Activated naive CD8-positive, alpha-beta T cell treated with anti-CD3 and anti-CD28 coated beads, Interleukin-2, amount 50 U/mL, for 24 hours (primary cell): ENCODE data around the gene ADCY5.
"Not testable (repeated sequence)": the region's sequence is repeated elsewhere in the genome, so short reads cannot be mapped to it uniquely, and the experiment has no call there.

Experiments used
- ATAC-seq: fragments of 150-1000 bp; cut with Tn5 transposase; one replicate; pipeline ENCODE4 v1.10.0; 2021
- DNase-seq: peaks from one replicate; pipeline ENCODE4 v3.0.0; 2021
- H3K27ac Mint-ChIP-seq: one replicate; pipeline ENCODE4 v1.8.0; 2021; ENCODE audit warnings: mild to moderate bottlenecking, mixed read lengths
- H3K27me3 Mint-ChIP-seq: one replicate; pipeline ENCODE4 v1.8.0; 2021; ENCODE audit warnings: mixed read lengths
- H3K36me3 Mint-ChIP-seq: one replicate; pipeline ENCODE4 v1.8.0; 2021; ENCODE audit warnings: low read depth, mixed read lengths
- H3K4me1 Mint-ChIP-seq: one replicate; pipeline ENCODE4 v1.8.0; 2021; ENCODE audit warnings: mixed read lengths
- H3K4me3 Mint-ChIP-seq: one replicate; pipeline ENCODE4 v1.8.0; 2021; ENCODE audit warnings: mild to moderate bottlenecking, moderate library complexity, mixed read lengths
- H3K9me3 Mint-ChIP-seq: one replicate; pipeline ENCODE4 v1.8.0; 2021; ENCODE audit warnings: mixed read lengths

Gene ADCY5

DNA sequence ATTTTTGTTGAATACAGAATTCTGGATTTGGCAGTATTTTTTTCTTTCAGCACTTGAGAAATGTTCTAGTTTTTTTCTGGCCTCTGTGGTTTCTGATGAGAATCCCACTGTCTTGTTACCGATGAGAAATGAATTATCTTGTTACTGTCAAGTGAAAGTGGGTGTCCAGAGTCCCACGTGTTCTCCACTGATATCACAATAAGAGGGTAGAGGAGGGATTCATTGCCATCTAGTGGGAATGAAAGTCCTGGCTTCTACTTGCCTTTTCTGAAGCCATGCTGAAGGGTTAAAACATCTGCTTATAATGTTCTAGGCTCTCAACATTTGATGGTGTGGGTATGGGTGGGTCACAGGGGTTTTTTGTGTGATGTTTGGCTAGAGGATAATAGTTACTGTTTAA, 181.1 kb downstream of the ADCY5 start:
- ATAC-seq (no peak), DNase-seq (no peak)
- H3K36me3 Mint-ChIP-seq = peaks cover 28% of the 10 kb centered on the region
- H3K27me3 Mint-ChIP-seq = no peaks in the 10 kb centered on the region
- H3K4me3 Mint-ChIP-seq = no peak overlapping the region
- no peak overlapping the region for H3K27ac Mint-ChIP-seq
- H3K9me3 Mint-ChIP-seq = peaks cover 4% of the 10 kb centered on the region
- no peaks in the 10 kb centered on the region for H3K4me1 Mint-ChIP-seq

DNA sequence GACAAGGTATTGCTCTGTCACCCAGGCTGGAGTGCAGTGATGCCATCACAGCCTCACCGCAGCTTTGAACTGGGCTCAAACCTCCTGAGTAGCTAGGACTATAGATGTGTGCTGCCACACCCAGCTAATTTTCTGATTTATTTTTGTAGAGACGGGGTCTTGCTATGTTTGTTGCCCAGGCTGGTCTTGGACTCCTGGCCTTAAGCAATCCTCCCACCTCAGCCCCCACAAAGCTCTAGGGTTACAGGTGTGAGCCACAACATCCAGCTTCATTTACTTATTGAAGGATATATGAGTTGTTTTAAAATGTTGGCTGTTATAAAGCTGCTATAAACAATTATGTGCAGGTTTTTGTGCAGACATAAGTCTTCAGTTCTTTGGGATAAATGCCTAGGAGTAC, 184.9 kb downstream of the ADCY5 start:
- H3K27me3 Mint-ChIP-seq = no peaks in the 10 kb centered on the region
- peaks cover 4% of the 10 kb centered on the region for H3K9me3 Mint-ChIP-seq
- ATAC-seq (no peak), DNase-seq (no peak)
- no peak overlapping the region for H3K27ac Mint-ChIP-seq
- H3K4me1 Mint-ChIP-seq = no peaks in the 10 kb centered on the region
- no peak overlapping the region for H3K4me3 Mint-ChIP-seq
- peaks cover 29% of the 10 kb centered on the region for H3K36me3 Mint-ChIP-seq

DNA sequence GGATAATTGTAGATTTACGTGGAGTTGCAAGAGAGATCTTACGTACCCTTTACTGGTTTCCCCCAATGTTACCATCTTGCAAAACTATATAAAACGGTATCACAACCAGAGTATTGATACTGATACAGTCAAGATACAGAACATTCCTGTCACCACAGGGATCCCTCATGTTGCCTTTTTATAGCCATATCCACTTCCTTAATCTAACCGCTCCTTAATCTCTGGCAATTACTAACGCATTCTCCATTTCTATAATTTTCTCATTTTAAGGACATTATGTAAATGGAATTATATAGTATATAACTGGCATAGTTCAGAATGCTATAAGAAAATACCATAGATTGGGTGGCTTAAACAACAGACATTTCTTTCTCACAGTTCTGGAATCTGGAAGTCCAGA, 186.0 kb downstream of the ADCY5 start:
- Mint-ChIP-seq H3K27ac (no peak overlapping the region), H3K27me3 (no peaks in the 10 kb centered on the region), H3K9me3 (peaks cover 4% of the 10 kb centered on the region), H3K4me1 (no peaks in the 10 kb centered on the region), H3K36me3 (peaks cover 26% of the 10 kb centered on the region), H3K4me3 (no peak overlapping the region)
- no peak for DNase-seq
- ATAC-seq = no peak

DNA sequence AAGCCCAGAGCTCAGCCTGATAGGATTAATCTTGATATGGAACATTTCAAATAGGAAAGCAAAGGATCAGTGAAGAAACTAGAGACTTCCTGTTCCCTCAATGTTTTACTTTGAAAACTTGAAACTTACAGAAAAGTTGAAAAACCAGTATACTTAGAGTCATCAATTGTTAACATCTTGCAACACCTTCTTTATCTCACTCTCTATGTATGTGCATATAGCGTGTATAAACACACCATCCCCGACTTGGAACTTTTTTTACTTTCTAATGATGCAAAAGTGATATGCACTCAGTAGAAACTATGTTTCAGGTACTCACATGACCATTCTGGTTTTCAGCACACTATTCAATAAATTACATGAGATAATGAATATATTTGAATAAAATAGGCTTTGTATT, 186.7 kb downstream of the ADCY5 start:
- H3K36me3 Mint-ChIP-seq = peaks cover 26% of the 10 kb centered on the region
- DNase-seq = no peak
- peaks cover 4% of the 10 kb centered on the region for H3K9me3 Mint-ChIP-seq
- ATAC-seq = no peak
- H3K4me1 Mint-ChIP-seq = no peaks in the 10 kb centered on the region
- no peaks in the 10 kb centered on the region for H3K27me3 Mint-ChIP-seq
- H3K4me3 Mint-ChIP-seq = no peak overlapping the region
- no peak overlapping the region for H3K27ac Mint-ChIP-seq

DNA sequence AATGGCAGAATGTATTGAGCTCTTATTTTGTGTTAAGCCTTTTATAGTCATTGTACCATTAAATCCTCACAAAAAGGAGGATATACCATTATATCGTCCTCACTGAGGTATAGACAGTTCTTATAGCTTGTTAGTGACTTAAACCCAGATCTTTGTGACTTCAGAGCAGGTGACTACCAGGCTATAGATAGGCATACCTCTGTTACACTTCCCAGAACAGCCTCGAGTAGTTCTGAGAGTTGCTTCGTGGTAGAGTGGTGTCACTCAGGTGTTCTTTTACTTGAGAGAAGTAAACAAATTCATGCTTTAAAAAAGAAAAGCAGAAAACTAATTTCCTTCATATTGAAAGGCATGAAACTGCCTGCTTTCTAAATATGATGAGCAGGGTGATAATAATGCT, 187.2 kb downstream of the ADCY5 start:
- Mint-ChIP-seq H3K4me3 (no peak overlapping the region), H3K4me1 (no peaks in the 10 kb centered on the region), H3K36me3 (peaks cover 22% of the 10 kb centered on the region), H3K27ac (no peak overlapping the region), H3K9me3 (peaks cover 4% of the 10 kb centered on the region), H3K27me3 (no peaks in the 10 kb centered on the region)
- DNase-seq (no peak), ATAC-seq (no peak)

DNA sequence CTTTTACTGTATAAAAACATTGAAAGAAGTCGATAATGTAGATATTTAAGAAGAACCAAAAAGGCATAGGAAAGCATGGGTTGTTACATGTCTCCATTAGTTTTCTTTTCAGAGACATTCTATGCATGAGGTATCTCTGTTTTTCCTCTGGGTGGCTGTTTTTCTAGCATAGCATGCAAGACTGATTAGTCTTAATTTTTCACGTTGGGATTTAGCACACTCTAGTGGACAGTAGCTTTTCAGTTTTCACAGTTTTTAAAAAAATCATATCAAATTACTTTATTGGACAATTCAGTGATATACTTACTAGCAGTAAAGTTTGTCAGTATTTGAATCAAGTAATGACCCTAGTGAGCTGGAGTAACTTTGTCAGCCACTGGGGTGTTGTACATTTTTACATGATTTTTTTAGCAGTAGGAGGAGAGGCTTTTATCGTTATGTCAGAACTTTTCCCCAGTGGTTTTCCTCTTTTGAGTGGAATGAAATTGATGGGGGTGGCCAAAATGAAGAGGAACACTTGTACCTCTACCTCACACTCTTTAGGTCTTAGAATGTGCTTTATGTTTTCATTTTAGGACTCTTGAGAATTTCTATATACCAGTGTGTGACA, 190.0 kb downstream of the ADCY5 start:
- H3K36me3 Mint-ChIP-seq = peaks cover 2% of the 10 kb centered on the region
- no peak for DNase-seq
- H3K27me3 Mint-ChIP-seq = no peaks in the 10 kb centered on the region
- H3K4me1 Mint-ChIP-seq = no peaks in the 10 kb centered on the region
- no peaks in the 10 kb centered on the region for H3K9me3 Mint-ChIP-seq
- peak; percentile 46 for ATAC-seq
- no peak overlapping the region for H3K4me3 Mint-ChIP-seq
- no peak overlapping the region for H3K27ac Mint-ChIP-seq

DNA sequence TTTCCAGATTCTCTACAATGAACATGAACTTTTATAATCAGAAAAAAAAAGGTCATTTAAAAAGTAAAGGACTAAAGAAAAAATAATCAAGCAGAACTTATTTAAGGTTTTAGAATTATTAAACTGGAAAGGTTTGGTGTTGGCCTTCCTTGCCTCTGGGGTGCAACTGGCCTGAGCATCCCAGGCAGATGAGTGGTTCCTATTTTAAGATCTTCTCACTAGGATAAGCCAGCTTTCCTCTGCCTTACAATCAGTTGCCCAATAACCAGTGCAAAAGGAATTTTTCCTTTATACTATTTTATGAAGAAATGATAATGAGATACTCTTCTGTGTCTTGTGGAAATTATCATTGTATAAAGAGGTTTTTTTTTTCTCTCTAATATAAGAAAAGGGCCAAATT, 190.5 kb downstream of the ADCY5 start:
- Mint-ChIP-seq H3K4me1 (no peaks in the 10 kb centered on the region), H3K9me3 (no peaks in the 10 kb centered on the region), H3K27me3 (no peaks in the 10 kb centered on the region), H3K36me3 (peaks cover 2% of the 10 kb centered on the region), H3K27ac (no peak overlapping the region), H3K4me3 (no peak overlapping the region)
- DNase-seq = no peak
- no peak for ATAC-seq

DNA sequence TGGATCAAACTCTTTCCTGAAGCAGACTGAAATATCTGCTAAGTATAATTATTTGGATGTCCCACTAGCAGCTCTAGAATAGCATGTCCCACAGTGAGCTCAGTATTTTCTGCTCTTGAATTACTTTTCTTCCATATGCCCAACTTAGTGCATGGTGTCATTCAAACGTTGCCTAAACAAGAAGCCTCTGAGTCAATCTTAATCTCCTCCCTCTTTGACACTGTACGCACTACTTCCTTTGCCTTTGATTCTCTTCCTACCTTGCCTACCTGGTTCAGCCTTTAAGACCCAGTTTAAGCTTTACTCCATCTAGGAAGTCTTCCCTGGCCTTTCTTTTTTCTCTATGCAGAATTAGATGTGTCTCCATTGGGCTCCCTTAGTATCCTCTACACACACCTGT, 192.6 kb downstream of the ADCY5 start:
- H3K27me3 Mint-ChIP-seq = no peaks in the 10 kb centered on the region
- no peak overlapping the region for H3K27ac Mint-ChIP-seq
- H3K36me3 Mint-ChIP-seq = peaks cover 2% of the 10 kb centered on the region
- DNase-seq = no peak
- no peak overlapping the region for H3K4me3 Mint-ChIP-seq
- ATAC-seq = no peak
- H3K9me3 Mint-ChIP-seq = no peaks in the 10 kb centered on the region
- no peaks in the 10 kb centered on the region for H3K4me1 Mint-ChIP-seq

DNA sequence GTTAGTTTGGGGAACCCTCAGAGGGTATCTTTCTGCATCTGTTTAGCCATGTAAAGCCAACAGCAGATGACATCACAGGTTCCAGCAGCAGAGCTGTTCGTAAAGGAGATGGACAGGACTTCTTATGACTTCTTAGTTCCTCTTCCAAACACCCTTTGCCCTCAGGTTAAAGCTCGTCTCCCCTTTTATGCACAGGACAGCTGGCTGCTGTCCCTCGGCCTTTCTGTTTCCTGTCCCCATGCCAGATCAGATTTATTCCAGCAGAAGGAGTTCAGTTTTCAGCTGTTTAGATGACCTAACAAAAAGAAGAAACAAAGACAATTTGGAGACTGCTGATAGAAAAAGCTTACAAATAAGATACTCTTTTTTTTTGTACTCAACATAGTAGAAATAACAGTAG, 202.0 kb downstream of the ADCY5 start:
- H3K4me3 Mint-ChIP-seq = no peak overlapping the region
- H3K27me3 Mint-ChIP-seq = no peaks in the 10 kb centered on the region
- H3K4me1 Mint-ChIP-seq = peaks cover 5% of the 10 kb centered on the region
- DNase-seq (no peak), ATAC-seq (no peak)
- no peaks in the 10 kb centered on the region for H3K9me3 Mint-ChIP-seq
- H3K36me3 Mint-ChIP-seq = peaks cover 28% of the 10 kb centered on the region
- H3K27ac Mint-ChIP-seq = no peak overlapping the region

DNA sequence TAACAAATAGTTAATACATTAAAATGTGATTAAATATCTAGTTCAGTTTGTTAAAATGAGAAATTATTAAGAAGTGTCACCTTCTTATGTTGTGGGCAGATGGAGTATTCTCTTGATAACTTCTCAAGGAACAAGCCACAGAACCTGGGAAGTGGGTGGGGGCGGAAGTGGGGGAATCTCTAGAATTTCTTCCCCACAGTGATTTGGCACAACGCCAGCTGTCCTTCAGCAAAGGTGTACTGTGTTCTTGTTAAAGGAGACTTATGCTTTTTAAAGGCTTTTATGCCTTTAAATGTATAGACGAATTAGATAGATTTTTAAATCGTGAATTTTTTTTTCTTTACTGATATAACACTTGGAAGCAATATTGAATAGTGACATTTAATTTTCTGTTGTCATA, 204.8 kb downstream of the ADCY5 start:
- H3K4me1 Mint-ChIP-seq = peaks cover 9% of the 10 kb centered on the region
- H3K27ac Mint-ChIP-seq = no peak overlapping the region
- H3K4me3 Mint-ChIP-seq = no peak overlapping the region
- ATAC-seq (no peak), DNase-seq (peak; percentile 13)
- H3K27me3 Mint-ChIP-seq = no peaks in the 10 kb centered on the region
- H3K9me3 Mint-ChIP-seq = no peaks in the 10 kb centered on the region
- peaks cover 37% of the 10 kb centered on the region for H3K36me3 Mint-ChIP-seq

DNA sequence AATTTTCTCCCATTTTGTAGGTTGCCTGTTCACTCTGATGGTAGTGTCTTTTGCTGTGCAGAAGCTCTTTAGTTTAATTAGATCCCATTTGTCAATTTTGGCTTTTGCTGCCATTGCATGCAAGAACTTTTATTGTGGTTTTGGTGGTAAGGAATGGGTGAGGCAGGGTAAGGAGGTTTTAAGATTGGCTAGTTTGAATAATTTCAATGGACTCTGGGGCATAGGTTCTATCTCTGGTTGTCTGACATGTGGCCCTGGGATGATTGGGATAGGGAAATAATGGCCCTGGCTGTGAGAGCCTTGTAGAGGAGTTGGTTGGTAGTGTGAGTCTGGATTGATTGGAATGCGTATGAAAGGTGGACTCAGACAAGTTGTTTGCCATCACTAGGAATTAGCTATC, 209.1 kb downstream of the ADCY5 start:
- Mint-ChIP-seq H3K27ac (no peak overlapping the region), H3K9me3 (no peaks in the 10 kb centered on the region), H3K4me3 (no peak overlapping the region), H3K36me3 (peaks cover 31% of the 10 kb centered on the region), H3K4me1 (peaks cover 9% of the 10 kb centered on the region), H3K27me3 (no peaks in the 10 kb centered on the region)
- ATAC-seq (no peak), DNase-seq (no peak)

DNA sequence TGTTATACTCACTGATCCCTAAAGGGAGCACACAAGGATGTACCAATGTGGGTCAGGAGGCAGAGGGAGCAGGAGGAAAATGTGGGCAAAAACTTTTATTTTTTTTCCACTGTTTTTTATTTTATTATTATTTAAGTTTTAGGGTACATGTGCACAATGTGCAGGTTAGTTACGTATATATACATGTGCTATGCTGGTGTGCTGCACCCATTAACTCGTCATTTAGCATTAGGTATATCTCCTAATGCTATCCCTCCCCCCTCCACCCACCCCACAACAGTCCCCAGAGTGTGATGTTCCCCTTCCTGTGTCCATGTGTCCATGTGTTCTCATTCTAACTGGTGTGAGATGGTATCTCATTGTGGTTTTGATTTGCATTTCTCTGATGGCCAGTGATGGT, 209.7 kb downstream of the ADCY5 start:
- not testable (repeated sequence) for ATAC-seq, H3K4me1 Mint-ChIP-seq

DNA sequence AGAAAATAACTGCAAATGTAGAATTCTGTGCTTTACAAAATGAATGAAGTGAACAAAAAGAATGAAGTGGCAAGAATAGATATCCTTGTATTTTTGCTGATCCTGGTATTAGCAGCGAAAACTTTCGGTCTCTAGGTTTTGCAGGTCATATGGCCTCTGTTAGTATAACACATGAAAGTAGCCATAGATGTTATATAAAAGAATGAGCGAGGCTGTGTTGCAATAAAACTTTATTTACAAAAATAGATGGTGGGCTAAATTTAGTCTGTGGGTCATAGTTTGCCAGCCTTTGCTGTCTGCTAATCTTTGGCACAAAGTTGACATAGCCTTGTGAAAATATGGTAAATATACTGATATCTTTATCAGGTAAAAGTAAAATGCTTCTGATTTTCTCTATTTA, 212.0 kb downstream of the ADCY5 start:
- no peak overlapping the region for H3K27ac Mint-ChIP-seq
- no peak overlapping the region for H3K4me3 Mint-ChIP-seq
- H3K27me3 Mint-ChIP-seq = no peaks in the 10 kb centered on the region
- peaks cover 34% of the 10 kb centered on the region for H3K36me3 Mint-ChIP-seq
- DNase-seq (no peak), ATAC-seq (no peak)
- H3K4me1 Mint-ChIP-seq = peaks cover 4% of the 10 kb centered on the region
- H3K9me3 Mint-ChIP-seq = no peaks in the 10 kb centered on the region

More for the DNA sequence above, 209.7 kb downstream of the ADCY5 start:
- H3K36me3 Mint-ChIP-seq = peaks cover 31% of the 10 kb centered on the region
- not testable (repeated sequence) for H3K27me3 Mint-ChIP-seq, H3K4me3 Mint-ChIP-seq, H3K9me3 Mint-ChIP-seq, H3K27ac Mint-ChIP-seq, DNase-seq
